ENCODE results near the gene FHOD3. TPM values are rescaled to one million over a fixed set of nuclear protein-coding genes. Genes with fewer than 3 reads are reported as not detected.

Gene FHOD3
- total RNA-seq, 1 donor, result not detected

GRCh38 chr18:36530676-36531405 lies 233.3 kb downstream of the FHOD3 start:
- Histone ChIP-seq H3K4me3 (ENCODE audit: low read length) (no peak overlapping the region), H3K27me3 (ENCODE audit: insufficient read depth, low read length) (no peaks in the 10 kb centered on the region), H3K4me1 (ENCODE audit: insufficient read depth, low read length) (peaks cover 3% of the 10 kb centered on the region)

GRCh38 chr18:36531636-36532035 lies 234.1 kb downstream of the FHOD3 start:
- Histone ChIP-seq H3K9me3 (ENCODE audit: low read depth, low read length) (no peaks in the 10 kb centered on the region), H3K27me3 (ENCODE audit: insufficient read depth, low read length) (no peaks in the 10 kb centered on the region), H3K4me1 (ENCODE audit: insufficient read depth, low read length) (peaks cover 3% of the 10 kb centered on the region), H3K4me3 (ENCODE audit: low read length) (no peak overlapping the region)

More at GRCh38 chr18:36530676-36531405, 233.3 kb downstream of the FHOD3 start:
- no peaks in the 10 kb centered on the region for H3K9me3 ChIP-seq (ENCODE audit: low read depth, low read length)

GRCh38 chr18:36532394-36532793 lies 234.9 kb downstream of the FHOD3 start:
- H3K27me3 ChIP-seq (ENCODE audit: insufficient read depth, low read length), result no peaks in the 10 kb centered on the region
- no peak overlapping the region for H3K4me3 ChIP-seq (ENCODE audit: low read length)
- peaks cover 3% of the 10 kb centered on the region for H3K4me1 ChIP-seq (ENCODE audit: insufficient read depth, low read length)
- no peaks in the 10 kb centered on the region for H3K9me3 ChIP-seq (ENCODE audit: low read depth, low read length)

- Histone ChIP-seq H3K4me1 (ENCODE audit: insufficient read depth, low read length) (peaks cover 3% of the 10 kb centered on the region), H3K9me3 (ENCODE audit: low read depth, low read length) (no peaks in the 10 kb centered on the region), H3K27me3 (ENCODE audit: insufficient read depth, low read length) (no peaks in the 10 kb centered on the region), H3K4me3 (ENCODE audit: low read length) (no peak overlapping the region)
These were observed 235.3 kb downstream of the FHOD3 start for GRCh38 chr18:36532815-36533214.

- Histone ChIP-seq H3K27me3 (ENCODE audit: insufficient read depth, low read length) (no peaks in the 10 kb centered on the region), H3K9me3 (ENCODE audit: low read depth, low read length) (no peaks in the 10 kb centered on the region), H3K4me3 (ENCODE audit: low read length) (no peak overlapping the region), H3K4me1 (ENCODE audit: insufficient read depth, low read length) (peaks cover 3% of the 10 kb centered on the region)
These were observed 236.1 kb downstream of the FHOD3 start for GRCh38 chr18:36533446-36534153.

GRCh38 chr18:36534154-36534688 lies 236.7 kb downstream of the FHOD3 start:
- peaks cover 3% of the 10 kb centered on the region for H3K4me1 ChIP-seq (ENCODE audit: insufficient read depth, low read length)
- H3K27me3 ChIP-seq (ENCODE audit: insufficient read depth, low read length), result no peaks in the 10 kb centered on the region
- no peaks in the 10 kb centered on the region for H3K9me3 ChIP-seq (ENCODE audit: low read depth, low read length)
- H3K4me3 ChIP-seq (ENCODE audit: low read length), result no peak overlapping the region

- Histone ChIP-seq H3K4me1 (ENCODE audit: insufficient read depth, low read length) (peaks cover 3% of the 10 kb centered on the region), H3K9me3 (ENCODE audit: low read depth, low read length) (no peaks in the 10 kb centered on the region), H3K4me3 (ENCODE audit: low read length) (no peak overlapping the region), H3K27me3 (ENCODE audit: insufficient read depth, low read length) (no peaks in the 10 kb centered on the region)
These were observed 237.9 kb downstream of the FHOD3 start for GRCh38 chr18:36535202-36535935.

GRCh38 chr18:36536426-36536825 lies 238.9 kb downstream of the FHOD3 start:
- Histone ChIP-seq H3K4me3 (ENCODE audit: low read length) (no peak overlapping the region), H3K9me3 (ENCODE audit: low read depth, low read length) (no peaks in the 10 kb centered on the region), H3K4me1 (ENCODE audit: insufficient read depth, low read length) (peaks cover 3% of the 10 kb centered on the region), H3K27me3 (ENCODE audit: insufficient read depth, low read length) (no peaks in the 10 kb centered on the region)

GRCh38 chr18:36537289-36537688 lies 239.8 kb downstream of the FHOD3 start:
- Histone ChIP-seq H3K4me1 (ENCODE audit: insufficient read depth, low read length) (peaks cover 3% of the 10 kb centered on the region), H3K4me3 (ENCODE audit: low read length) (no peak overlapping the region), H3K9me3 (ENCODE audit: low read depth, low read length) (no peaks in the 10 kb centered on the region), H3K27me3 (ENCODE audit: insufficient read depth, low read length) (no peaks in the 10 kb centered on the region)

GRCh38 chr18:36539674-36540231 lies 242.2 kb downstream of the FHOD3 start:
- H3K4me1 ChIP-seq (ENCODE audit: insufficient read depth, low read length), result no peaks in the 10 kb centered on the region
- H3K9me3 ChIP-seq (ENCODE audit: low read depth, low read length), result no peaks in the 10 kb centered on the region
- H3K27me3 ChIP-seq (ENCODE audit: insufficient read depth, low read length), result no peaks in the 10 kb centered on the region
- H3K4me3 ChIP-seq (ENCODE audit: low read length), result no peak overlapping the region

GRCh38 chr18:36543030-36543429 lies 245.5 kb downstream of the FHOD3 start:
- Histone ChIP-seq H3K27me3 (ENCODE audit: insufficient read depth, low read length) (no peaks in the 10 kb centered on the region), H3K4me3 (ENCODE audit: low read length) (no peak overlapping the region), H3K9me3 (ENCODE audit: low read depth, low read length) (no peaks in the 10 kb centered on the region), H3K4me1 (ENCODE audit: insufficient read depth, low read length) (no peaks in the 10 kb centered on the region)

- H3K4me1 ChIP-seq (ENCODE audit: insufficient read depth, low read length), result no peaks in the 10 kb centered on the region
- H3K4me3 ChIP-seq (ENCODE audit: low read length), result no peak overlapping the region
- H3K9me3 ChIP-seq (ENCODE audit: low read depth, low read length), result no peaks in the 10 kb centered on the region
- no peaks in the 10 kb centered on the region for H3K27me3 ChIP-seq (ENCODE audit: insufficient read depth, low read length)
These were observed 246.6 kb downstream of the FHOD3 start for GRCh38 chr18:36543991-36544725.

GRCh38 chr18:36545821-36546427 lies 248.4 kb downstream of the FHOD3 start:
- H3K27me3 ChIP-seq (ENCODE audit: insufficient read depth, low read length), result no peaks in the 10 kb centered on the region
- no peaks in the 10 kb centered on the region for H3K9me3 ChIP-seq (ENCODE audit: low read depth, low read length)
- H3K4me1 ChIP-seq (ENCODE audit: insufficient read depth, low read length), result no peaks in the 10 kb centered on the region
- H3K4me3 ChIP-seq (ENCODE audit: low read length), result no peak overlapping the region

- no peaks in the 10 kb centered on the region for H3K9me3 ChIP-seq (ENCODE audit: low read depth, low read length)
- H3K4me3 ChIP-seq (ENCODE audit: low read length), result no peak overlapping the region
- no peaks in the 10 kb centered on the region for H3K4me1 ChIP-seq (ENCODE audit: insufficient read depth, low read length)
- H3K27me3 ChIP-seq (ENCODE audit: insufficient read depth, low read length), result no peaks in the 10 kb centered on the region
These were observed 249.4 kb downstream of the FHOD3 start for GRCh38 chr18:36546876-36547275.

Data from mononuclear cell (primary cell).